Neuronal stem cell (in vitro differentiated cells): Measurements from ENCODE around the gene HILPDA.

Experiments used
- DNase-seq: peaks from one replicate; pipeline ENCODE4 v3.0.0-alpha.2; 2013; ENCODE audit warnings: low spot score
- H2AFZ ChIP-seq: one replicate; pipeline ENCODE4 v1.6.1; 2013; ENCODE audit warnings: mild to moderate bottlenecking, low read length, inconsistent platforms
- H2AK5ac ChIP-seq: 2 replicates; pipeline ENCODE4 v1.6.1; 2013; ENCODE audit warnings: low read depth, mild to moderate bottlenecking, inconsistent platforms, low read length, moderate library complexity, mixed read lengths
- H2BK120ac ChIP-seq: 2 replicates; pipeline ENCODE4 v1.6.1; 2013; ENCODE audit warnings: low read depth, mild to moderate bottlenecking, inconsistent platforms, low read length, moderate library complexity, mixed read lengths
- H2BK12ac ChIP-seq: one replicate; pipeline ENCODE4 v1.6.1; 2013; ENCODE audit warnings: low read length, inconsistent platforms
- H2BK15ac ChIP-seq: 2 replicates; pipeline ENCODE4 v1.6.1; 2013; ENCODE audit warnings: mild to moderate bottlenecking, low read length, inconsistent platforms, mixed read lengths
- H2BK5ac ChIP-seq: one replicate; pipeline ENCODE4 v1.6.1; 2013; ENCODE audit warnings: inconsistent platforms, mild to moderate bottlenecking, low read length, moderate library complexity
- H3K14ac ChIP-seq: one replicate; pipeline ENCODE4 v1.6.1; 2013; ENCODE audit warnings: low read length, inconsistent platforms
- H3K18ac ChIP-seq: 2 replicates; pipeline ENCODE4 v1.6.1; 2013; ENCODE audit warnings: low read length, inconsistent platforms
- H3K23ac ChIP-seq: 2 replicates; pipeline ENCODE4 v1.6.1; 2013; ENCODE audit warnings: low read depth, mild to moderate bottlenecking, mixed read lengths, low read length, inconsistent platforms; ENCODE audit not compliant: poor library complexity
- H3K27ac ChIP-seq: replicated peaks from 3 replicates; pipeline ENCODE4 v1.5.1; 2013; ENCODE audit warnings: low read length, inconsistent platforms
- H3K27me3 ChIP-seq, 3 experiments: 2 replicates each; pipeline ENCODE4 v1.6.1; 2013; ENCODE audit warnings: low read length in 3 of 3, mild to moderate bottlenecking in 2 of 3, inconsistent platforms in 1 of 3, low read depth in 1 of 3, mixed read lengths in 1 of 3, moderate library complexity in 1 of 3; ENCODE audit not compliant: control insufficient read depth in 3 of 3, insufficient read depth in 3 of 3
- H3K36me3 ChIP-seq, 2 donors: replicated peaks in 1 of 2; 2 replicates each; pipeline ENCODE4 v1.6.1; 2013; ENCODE audit warnings: low read length in 2 of 2; ENCODE audit not compliant: control insufficient read depth in 2 of 2, insufficient read depth in 2 of 2
- H3K4ac ChIP-seq: 2 replicates; pipeline ENCODE4 v1.6.1; 2013; ENCODE audit warnings: inconsistent platforms, mild to moderate bottlenecking, low read length, moderate library complexity
- H3K4me1 ChIP-seq, 2 donors: 1 replicate in 1 of 2; 2 replicates in 1 of 2; pipeline ENCODE4 v1.6.1; 2013; ENCODE audit warnings: low read length in 2 of 2, low read depth in 1 of 2; ENCODE audit not compliant: control insufficient read depth in 2 of 2, insufficient read depth in 1 of 2
- H3K4me2 ChIP-seq: one replicate; pipeline ENCODE4 v1.6.1; 2013; ENCODE audit warnings: mild to moderate bottlenecking, low read length, inconsistent platforms; ENCODE audit not compliant: insufficient read depth, poor library complexity, severe bottlenecking
- H3K4me3 ChIP-seq, 2 donors: 2 replicates each; pipeline ENCODE4 v1.5.1; 2013; ENCODE audit warnings: low read length in 2 of 2, mild to moderate bottlenecking in 2 of 2, inconsistent platforms in 1 of 2, moderate library complexity in 1 of 2
- H3K79me1 ChIP-seq: one replicate; pipeline ENCODE4 v1.6.1; 2013; ENCODE audit warnings: low read depth, mild to moderate bottlenecking, inconsistent platforms, low read length, moderate library complexity
- H3K9ac ChIP-seq: one replicate; pipeline ENCODE4 v1.6.1; 2013; ENCODE audit warnings: mild to moderate bottlenecking, low read depth, low read length, inconsistent platforms; ENCODE audit not compliant: poor library complexity
- H3K9me3 ChIP-seq, 2 donors: replicated peaks in 1 of 2; 2 replicates each; pipeline versions ENCODE3 to v1.6.1; 2013; ENCODE audit warnings: low read length in 2 of 2, mild to moderate bottlenecking in 2 of 2, inconsistent platforms in 1 of 2, low read depth in 1 of 2, mixed read lengths in 1 of 2, moderate library complexity in 1 of 2; ENCODE audit not compliant: control insufficient read depth in 2 of 2, insufficient read depth in 1 of 2
- H4K8ac ChIP-seq: one replicate; pipeline ENCODE4 v1.6.1; 2013; ENCODE audit warnings: low read depth, mild to moderate bottlenecking, inconsistent platforms, low read length, moderate library complexity
- H4K91ac ChIP-seq: one replicate; pipeline ENCODE4 v1.6.1; 2013; ENCODE audit warnings: low read length, low read depth, mild to moderate bottlenecking, inconsistent platforms; ENCODE audit not compliant: poor library complexity
- WGBS, 2 donors: extraction: QIAGEN DNeasy Blood & Tissue Kit; methylation state at CpG; one replicate each; pipeline ENCODE4 v1.1.7; 2013; ENCODE audit warnings: missing lambda C conversion rate in 2 of 2, mixed read lengths in 1 of 2; ENCODE audit not compliant: insufficient read length in 2 of 2, insufficient replicate concordance in 1 of 2; ENCODE audit errors: extremely low coverage in 2 of 2; 5-methylcytosine and 5-hydroxymethylcytosine counted together

HILPDA gene

DNA sequence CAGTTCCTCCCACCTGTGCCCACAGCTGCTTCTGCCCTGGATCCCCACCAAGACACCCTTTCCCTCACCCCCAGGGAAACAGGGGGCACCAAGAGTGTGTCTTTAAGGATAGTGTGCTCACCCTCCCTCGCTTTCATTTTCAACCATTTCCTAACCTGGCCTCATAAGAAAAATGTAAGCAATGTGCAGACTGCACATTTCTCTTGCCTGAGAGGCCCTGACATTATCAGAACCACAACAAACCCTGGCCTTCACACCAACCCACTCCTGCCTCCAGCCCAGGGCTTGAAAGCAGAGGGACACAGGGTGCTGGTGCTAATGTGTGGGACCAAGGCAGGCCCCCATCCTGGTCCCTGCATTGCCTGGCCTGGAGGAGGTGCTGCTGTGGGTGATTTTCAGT, 34.9 kb upstream of the HILPDA start:
- no peaks in the 10 kb centered on the region for H3K79me1 ChIP-seq
- H4K91ac ChIP-seq = no peak overlapping the region

GRCh38 chr7:128421384-128421783, 34.3 kb upstream of the HILPDA start:
- Histone ChIP-seq H2BK5ac (no peak overlapping the region), H3K4me1 (no peaks in the 10 kb centered on the region), H3K4ac (no peak overlapping the region), H3K23ac (peak overlapping the region; percentile 14), H3K79me1 (no peaks in the 10 kb centered on the region), H3K9me3 (no peaks in the 10 kb centered on the region), H2BK120ac (no peak overlapping the region), H3K14ac (no peak overlapping the region), H4K91ac (no peak overlapping the region), H3K4me2 (no peak overlapping the region), H3K9ac (no peak overlapping the region), H3K36me3 (no peaks in the 10 kb centered on the region), H3K18ac (no peak overlapping the region), H2BK15ac (no peak overlapping the region), H4K8ac (no peak overlapping the region), H3K4me3 (no peak overlapping the region), H3K27ac (no peak overlapping the region), H2AK5ac (peak overlapping the region; percentile 47), H2AFZ (no peak overlapping the region), H3K27me3 (peaks cover 0 to 62% (median 0%) of the 10 kb centered on the region in 3 experiments), H2BK12ac (no peak overlapping the region)
- DNase-seq = no peak
- WGBS, 2 donors = no CpG with 5 or more reads among the region's 1 CpG

More for the DNA sequence above, 34.9 kb upstream of the HILPDA start:
- Histone ChIP-seq H2BK120ac (no peak overlapping the region), H3K4me2 (no peak overlapping the region), H2BK12ac (no peak overlapping the region), H2BK15ac (no peak overlapping the region), H2AFZ (no peak overlapping the region), H3K27ac (no peak overlapping the region), H3K4me3 (peak overlapping the region in 1 of 2 donors; percentile 48), H3K4ac (no peak overlapping the region), H2AK5ac (no peak overlapping the region), H4K8ac (no peak overlapping the region), H3K18ac (no peak overlapping the region), H3K27me3 (peaks cover 0 to 63% (median 0%) of the 10 kb centered on the region in 3 experiments), H3K4me1 (no peaks in the 10 kb centered on the region), H3K9me3 (no peaks in the 10 kb centered on the region), H3K36me3 (no peaks in the 10 kb centered on the region), H2BK5ac (no peak overlapping the region), H3K23ac (no peak overlapping the region), H3K9ac (no peak overlapping the region), H3K14ac (no peak overlapping the region)
- no CpG with 5 or more reads among the region's 1 CpG for WGBS, 2 donors
- no peak for DNase-seq

GRCh38 chr7:128422037-128422436, 33.6 kb upstream of the HILPDA start:
- Histone ChIP-seq H2AK5ac (peak overlapping the region; percentile 47), H3K9ac (no peak overlapping the region), H3K23ac (no peak overlapping the region)

DNA sequence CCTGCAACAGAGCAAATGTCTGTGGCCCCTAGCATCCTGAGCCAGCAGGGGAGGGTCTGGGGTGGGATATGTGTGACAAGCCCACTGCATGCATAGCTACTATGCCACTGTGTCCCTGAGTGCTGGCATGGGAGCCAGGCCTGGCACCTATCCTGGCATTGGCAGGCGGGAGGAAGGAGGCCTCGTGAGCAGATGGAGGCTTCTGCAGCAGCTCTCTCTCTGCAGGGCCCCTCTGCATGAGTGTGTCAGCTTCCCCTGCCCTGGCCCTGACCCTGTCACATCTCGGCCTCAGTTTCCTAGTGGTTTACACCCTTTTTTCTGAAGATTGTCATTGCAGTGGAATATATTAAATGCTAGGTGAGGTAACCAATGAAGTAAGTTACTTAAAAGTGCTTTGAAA, 32.8 kb upstream of the HILPDA start:
- Histone ChIP-seq H3K27me3 (peaks cover 0 to 52% (median 0%) of the 10 kb centered on the region in 3 experiments), H2AFZ (no peak overlapping the region), H2BK120ac (no peak overlapping the region), H3K18ac (no peak overlapping the region), H3K4me3 (no peak overlapping the region), H3K4me2 (no peak overlapping the region), H2BK15ac (no peak overlapping the region), H2BK5ac (no peak overlapping the region), H2BK12ac (no peak overlapping the region), H3K9me3 (no peaks in the 10 kb centered on the region), H3K4ac (no peak overlapping the region), H4K8ac (no peak overlapping the region), H3K23ac (no peak overlapping the region), H3K9ac (no peak overlapping the region), H2AK5ac (no peak overlapping the region), H4K91ac (no peak overlapping the region), H3K36me3 (no peaks in the 10 kb centered on the region), H3K14ac (no peak overlapping the region), H3K27ac (no peak overlapping the region), H3K4me1 (no peaks in the 10 kb centered on the region), H3K79me1 (no peaks in the 10 kb centered on the region)
- no peak for DNase-seq
- WGBS, 2 donors = no CpG with 5 or more reads among the region's 3 CpGs

More at GRCh38 chr7:128422037-128422436, 33.6 kb upstream of the HILPDA start:
- Histone ChIP-seq H4K91ac (no peak overlapping the region), H3K4me2 (no peak overlapping the region), H2BK12ac (no peak overlapping the region), H3K36me3 (no peaks in the 10 kb centered on the region), H3K27ac (no peak overlapping the region), H2BK5ac (no peak overlapping the region), H3K4ac (no peak overlapping the region), H3K4me3 (peak overlapping the region in 1 of 2 donors; percentile 54), H3K4me1 (no peaks in the 10 kb centered on the region), H3K9me3 (no peaks in the 10 kb centered on the region), H2BK15ac (no peak overlapping the region), H2AFZ (no peak overlapping the region), H3K79me1 (no peaks in the 10 kb centered on the region), H2BK120ac (no peak overlapping the region), H3K18ac (no peak overlapping the region), H3K14ac (no peak overlapping the region), H4K8ac (no peak overlapping the region), H3K27me3 (peaks cover 0 to 56% (median 0%) of the 10 kb centered on the region in 3 experiments)
- DNase-seq = no peak
- WGBS, 2 donors = no CpG with 5 or more reads among the region's 1 CpG
